ENCODE data around the gene DHRS7B.
"Not testable (repeated sequence)": the region's sequence is repeated elsewhere in the genome, so short reads cannot be mapped to it uniquely, and the experiment has no call there.

The DHRS7B gene

GRCh38 chr17:21113049-21113690 is 13.6 kb upstream of the DHRS7B start:
- DNase-seq, result no peak

DNA sequence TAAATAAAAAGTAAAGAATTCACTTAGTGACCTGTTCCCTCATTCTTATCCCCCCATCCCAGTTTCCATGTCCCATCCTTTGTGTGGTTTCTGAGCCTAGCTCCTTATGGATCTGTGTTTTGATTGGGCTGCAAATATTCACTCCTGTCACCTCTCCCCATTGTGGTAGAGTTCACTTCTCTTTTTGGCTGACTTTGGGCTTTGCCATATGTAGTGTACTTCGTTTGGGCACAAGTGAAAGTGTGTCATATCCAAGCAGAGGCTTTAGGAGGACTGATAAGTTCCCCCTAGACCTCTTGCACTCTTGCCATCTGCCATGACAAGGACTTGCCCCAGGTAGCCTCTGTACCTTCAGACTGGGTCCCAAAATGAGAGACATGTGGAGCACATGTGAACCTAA is 13.0 kb upstream of the DHRS7B start:
- no peak for DNase-seq

DNA sequence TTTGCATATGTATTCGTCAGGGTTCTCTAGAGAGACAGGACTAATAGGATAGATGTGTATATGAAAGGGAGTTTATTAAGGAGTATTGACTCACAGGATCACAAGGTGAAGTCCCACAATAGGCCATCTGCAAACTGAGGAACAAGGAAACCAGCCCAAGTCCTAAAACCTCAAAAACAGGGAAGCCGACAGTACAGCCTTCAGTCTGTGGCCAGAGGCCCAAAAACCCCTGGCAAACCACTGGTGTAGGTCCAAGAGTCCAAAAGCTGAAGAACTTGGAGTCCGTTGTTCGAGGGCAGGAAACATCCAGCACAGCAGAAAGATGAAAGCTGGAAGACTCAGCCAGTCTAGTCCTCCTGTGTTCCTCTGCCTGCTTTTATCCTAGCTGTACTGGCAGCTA is 12.0 kb upstream of the DHRS7B start:
- DNase-seq, result not testable (repeated sequence)

GRCh38 chr17:21119247-21119918 is 7.4 kb upstream of the DHRS7B start:
- no peak for DNase-seq

DNA sequence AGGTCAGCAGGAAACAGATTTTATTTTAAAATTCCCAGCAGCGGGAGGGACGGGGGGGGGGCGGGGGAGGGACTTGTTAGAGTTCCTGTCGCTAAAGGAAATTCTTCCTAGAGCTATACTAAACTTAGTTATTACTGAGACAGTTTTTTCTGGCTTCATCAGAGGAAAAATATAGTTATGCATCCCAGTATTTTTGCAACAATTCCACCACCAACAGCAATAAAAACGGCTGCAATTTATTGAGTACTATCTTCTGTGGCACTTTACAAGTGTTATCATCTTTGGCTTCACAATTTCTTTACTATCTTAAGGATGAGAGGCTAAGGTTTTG is 6.9 kb upstream of the DHRS7B start:
- no peak for DNase-seq

DNA sequence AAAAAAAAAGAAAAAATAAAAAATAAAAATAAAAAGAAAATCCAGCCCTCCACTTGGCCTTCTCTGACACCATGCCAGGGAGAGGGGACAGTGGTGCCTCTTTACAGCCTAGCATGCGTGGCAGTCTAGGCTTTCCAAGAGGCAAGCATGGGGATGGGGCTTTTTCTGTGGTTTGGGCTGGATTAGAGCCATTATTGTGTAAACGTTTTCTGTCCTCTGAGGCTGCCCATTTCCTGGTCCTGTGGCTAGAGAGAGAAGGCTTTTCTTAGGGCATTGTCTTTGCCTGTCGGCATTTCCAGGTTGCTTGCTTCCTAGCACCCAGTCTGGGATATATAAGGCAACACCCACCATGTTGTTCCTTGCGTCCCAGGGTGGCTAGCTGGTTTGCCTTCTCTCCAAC is 2.7 kb upstream of the DHRS7B start:
- DNase-seq, result no peak

- not testable (repeated sequence) for DNase-seq
Observed at GRCh38 chr17:21124517-21124916, 2.2 kb upstream of the DHRS7B start.

DNA sequence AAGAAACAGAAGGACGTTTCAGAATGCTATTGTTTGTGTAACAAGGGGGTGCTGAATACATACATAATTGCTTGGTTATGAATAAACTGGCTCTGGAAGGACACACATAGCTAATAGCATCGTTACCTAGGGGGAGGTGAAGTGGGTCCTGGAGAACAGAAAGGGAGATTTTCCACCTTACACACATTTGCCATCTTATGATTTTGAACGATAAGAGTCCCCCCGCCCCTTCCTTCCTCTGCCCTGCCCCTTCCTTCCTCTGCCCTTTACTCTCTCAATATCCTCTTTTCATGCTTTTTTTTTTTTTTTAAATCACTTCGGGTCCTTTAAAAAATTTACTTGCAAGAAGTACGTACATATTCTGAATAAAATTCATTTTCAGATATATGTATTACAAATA is 902 bp upstream of the DHRS7B start:
- no peak for DNase-seq

- DNase-seq, result no peak
Observed at GRCh38 chr17:21127509-21128077, 829 bp downstream of the DHRS7B start.

DNA sequence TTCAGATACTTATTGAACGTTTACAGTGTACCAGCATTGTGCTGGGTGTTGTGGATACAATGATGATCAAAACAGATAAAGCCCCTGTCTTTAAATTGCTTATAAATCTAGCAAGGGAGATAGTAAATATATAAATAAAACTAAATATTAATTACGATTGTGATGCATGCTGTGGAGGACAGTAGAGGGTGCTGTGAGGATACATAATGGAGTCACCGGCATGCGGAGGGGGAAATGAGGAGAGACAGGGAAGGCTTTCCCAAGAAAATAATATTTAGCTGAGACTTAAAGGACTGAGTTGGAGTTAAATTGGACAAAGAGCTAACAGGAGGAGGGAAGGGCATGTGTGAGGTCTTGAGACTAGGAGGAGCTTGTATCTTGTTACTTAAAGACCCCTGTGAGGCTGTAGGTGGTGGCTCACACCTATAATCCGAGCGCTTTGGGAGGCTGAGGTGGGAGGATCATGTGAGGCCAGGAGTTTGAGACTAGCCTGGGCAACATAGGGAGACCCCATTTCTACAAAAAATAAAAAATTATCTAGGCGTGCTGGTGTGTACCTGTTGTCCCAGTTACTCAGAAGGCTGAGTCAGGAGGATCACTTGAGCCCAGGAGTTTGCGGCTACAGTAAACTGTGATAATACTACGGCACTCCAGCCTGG is 2.4 kb downstream of the DHRS7B start:
- DNase-seq, result no peak

GRCh38 chr17:21131137-21131536 is 4.4 kb downstream of the DHRS7B start:
- DNase-seq, result no peak

GRCh38 chr17:21132428-21132827 is 5.7 kb downstream of the DHRS7B start:
- no peak for DNase-seq

GRCh38 chr17:21134559-21134958 is 7.8 kb downstream of the DHRS7B start:
- DNase-seq, result no peak

DNA sequence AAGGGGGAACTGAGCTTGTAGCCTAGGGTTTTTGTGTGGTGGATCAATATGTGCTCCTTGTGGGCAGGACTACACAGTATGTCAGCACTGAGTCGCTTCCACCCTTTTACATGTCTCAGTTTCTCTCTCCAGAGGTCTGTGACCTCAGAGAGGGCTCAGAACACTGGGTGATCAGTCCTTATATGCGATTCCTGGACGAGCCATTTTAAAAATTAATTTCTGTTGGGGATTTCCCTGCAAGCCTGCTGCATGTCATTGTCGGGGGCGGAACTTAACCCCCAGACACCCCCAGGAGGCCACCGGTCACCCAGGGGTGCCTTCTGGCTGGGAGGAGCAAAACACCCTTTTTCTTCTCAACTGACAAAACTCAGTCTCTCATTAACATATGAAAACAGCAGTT is 14.1 kb downstream of the DHRS7B start:
- no peak for DNase-seq

DNA sequence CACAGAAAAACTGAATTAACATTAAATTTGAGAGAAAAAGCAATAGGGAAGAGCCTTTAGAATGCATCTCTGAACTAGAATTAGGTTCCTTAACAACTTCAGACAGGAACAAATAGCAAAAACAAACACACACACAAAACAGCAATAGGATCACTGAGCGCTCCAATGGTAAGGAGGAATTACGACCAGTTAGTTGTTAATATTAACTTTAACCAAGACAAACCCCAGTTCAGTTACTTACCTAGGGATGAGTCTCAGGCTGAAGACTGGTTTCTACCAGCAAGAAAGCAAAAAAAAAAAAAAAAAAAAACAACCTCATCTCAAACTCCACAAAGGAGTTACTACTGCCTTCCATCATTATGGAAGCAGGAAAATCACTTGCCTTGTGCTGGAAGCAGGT is 14.6 kb downstream of the DHRS7B start:
- DNase-seq, result no peak

DNA sequence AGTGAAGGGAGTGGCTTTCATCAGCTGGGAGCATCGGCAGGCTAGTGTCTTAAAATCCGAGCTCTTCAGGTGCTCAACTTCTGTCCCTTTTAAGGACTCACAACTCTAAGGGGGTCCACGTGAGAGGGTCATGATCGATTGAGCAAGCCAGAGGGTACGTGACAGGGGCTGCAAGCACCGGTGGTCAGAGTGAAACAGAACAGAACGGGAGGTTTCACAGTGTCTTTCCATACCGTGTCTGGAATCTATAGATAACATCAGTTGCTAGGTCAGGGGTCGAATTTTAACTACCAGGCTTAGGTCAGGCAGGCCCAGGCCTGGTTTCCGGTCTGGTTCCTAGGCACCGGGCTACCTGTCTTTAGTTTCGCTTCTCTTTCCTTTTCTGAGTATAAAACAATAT is 15.3 kb downstream of the DHRS7B start:
- not testable (repeated sequence) for DNase-seq

DNA sequence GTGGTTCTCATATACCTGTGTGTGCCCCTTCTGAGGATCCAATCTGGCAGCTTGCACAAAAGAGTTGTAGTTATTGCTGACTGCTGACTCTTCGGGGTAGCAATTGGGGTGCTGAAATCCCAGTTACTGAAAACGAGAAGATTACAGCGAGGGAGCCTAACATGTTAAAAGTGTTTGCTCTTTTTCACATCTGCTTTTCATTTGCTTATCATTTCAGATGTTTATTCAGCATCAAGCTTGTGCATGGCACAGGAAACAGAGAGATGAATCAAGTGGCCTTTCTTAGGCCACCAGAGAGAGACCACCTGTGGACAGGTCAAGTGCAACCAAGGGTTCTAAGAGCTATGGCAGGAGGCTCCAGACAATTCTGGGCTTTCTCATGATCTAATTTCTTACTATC is 16.9 kb downstream of the DHRS7B start:
- DNase-seq, result no peak

- not testable (repeated sequence) for DNase-seq
Observed at GRCh38 chr17:21144299-21144698, 17.5 kb downstream of the DHRS7B start.

DNA sequence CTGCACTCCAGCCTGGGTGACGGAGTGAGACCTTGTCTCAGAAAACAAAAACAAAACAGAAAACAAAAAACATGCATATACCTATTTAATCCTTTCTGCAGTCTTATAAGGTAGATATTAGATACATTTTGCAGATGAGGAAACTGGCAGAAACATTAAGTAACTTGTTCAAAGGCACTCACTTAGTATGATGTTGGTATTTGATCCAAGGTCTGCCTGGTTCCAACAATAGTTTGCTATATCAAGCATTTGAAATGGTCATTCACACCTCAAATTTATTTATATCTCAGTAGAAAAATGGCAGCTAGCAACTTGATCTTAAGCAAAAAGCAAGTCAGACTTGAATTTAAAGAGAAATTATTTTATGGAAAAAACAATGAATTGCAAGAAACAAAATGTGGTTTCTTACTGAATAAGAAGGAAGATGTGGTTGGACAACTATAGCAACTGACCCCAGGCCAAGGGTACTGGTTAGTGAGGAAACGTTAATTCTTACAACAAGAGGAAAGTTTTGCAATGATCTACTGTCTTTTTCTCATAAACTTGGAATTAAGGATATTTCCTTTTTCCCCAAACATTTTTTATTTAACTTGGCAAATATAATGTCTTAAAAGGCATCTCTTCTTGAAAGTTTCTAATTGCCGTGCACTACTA is 19.7 kb downstream of the DHRS7B start:
- DNase-seq, result no peak

DNA sequence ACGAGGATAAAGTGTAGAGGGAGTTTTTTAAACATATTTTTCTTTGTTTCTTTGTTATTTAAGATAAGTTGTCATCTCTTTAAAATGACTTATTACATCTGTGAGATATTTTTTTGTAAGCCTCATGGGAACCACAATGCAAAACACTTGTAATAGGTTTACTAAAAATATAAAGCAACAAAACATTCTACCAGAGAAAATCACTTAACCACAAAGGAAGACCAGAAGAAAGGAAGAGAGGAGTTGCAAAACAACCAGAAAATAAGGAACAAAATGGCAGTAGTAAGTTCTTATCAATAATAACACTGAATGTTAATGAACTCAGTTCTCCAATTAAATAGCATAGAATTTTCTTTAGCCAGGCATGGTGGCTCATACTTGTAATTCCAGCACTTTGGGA is 22.9 kb downstream of the DHRS7B start:
- DNase-seq, result no peak

GRCh38 chr17:21152731-21153130 is 26.0 kb downstream of the DHRS7B start:
- no peak for DNase-seq

GRCh38 chr17:21157586-21158370 is 31.0 kb downstream of the DHRS7B start:
- DNase-seq, result no peak

DNA sequence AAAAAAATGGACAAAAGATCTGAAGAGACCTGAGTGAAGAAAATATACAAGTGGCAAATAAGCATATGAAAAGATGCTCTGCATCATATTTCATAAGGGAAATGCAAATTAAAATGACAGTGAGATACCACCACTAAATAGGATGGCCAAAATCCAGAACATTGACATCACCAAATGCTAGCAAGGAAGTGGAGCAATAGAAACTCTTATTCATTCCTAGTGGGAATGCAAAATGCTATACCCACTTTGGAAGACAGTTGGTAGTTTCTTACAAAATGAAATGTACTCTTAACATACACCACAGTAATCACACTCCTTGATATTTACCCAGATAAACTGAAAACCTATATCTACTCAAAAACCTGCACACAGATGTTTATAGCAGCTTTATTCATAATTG is 33.6 kb downstream of the DHRS7B start:
- no peak for DNase-seq

Measured in NCI-H1436 treated with DMSO at 0.1 percent for 48 hours (cell line).